H9 (cell line): ENCODE results near the gene SNX32. TPM values are rescaled to one million over a fixed set of nuclear protein-coding genes. Genes with fewer than 3 reads are reported as not detected.

ENCODE experiments used
- DNase-seq: peaks from one replicate; pipeline ENCODE4 v3.0.0-alpha.2; 2017
- H2AFZ ChIP-seq: one replicate; pipeline ENCODE4 v1.6.1; 2013; ENCODE audit warnings: mild to moderate bottlenecking, low read length, control low read depth, moderate library complexity
- H2AK5ac ChIP-seq: 2 replicates; pipeline ENCODE4 v1.6.1; 2013; ENCODE audit warnings: low read length, control low read depth, mixed read lengths; ENCODE audit not compliant: insufficient read length
- H2BK120ac ChIP-seq: one replicate; pipeline ENCODE4 v1.6.1; 2013; ENCODE audit warnings: low read depth, mild to moderate bottlenecking, low read length, control low read depth, inconsistent platforms; ENCODE audit not compliant: poor library complexity, severe bottlenecking
- H2BK12ac ChIP-seq: 2 replicates; pipeline ENCODE4 v1.6.1; 2013; ENCODE audit warnings: low read length, control low read depth, mixed read lengths, low read depth; ENCODE audit not compliant: insufficient read length
- H2BK15ac ChIP-seq: 2 replicates; pipeline ENCODE4 v1.6.1; 2013; ENCODE audit warnings: low read depth, low read length, control low read depth
- H2BK20ac ChIP-seq: one replicate; pipeline ENCODE4 v1.6.1; 2013; ENCODE audit warnings: low read depth, mild to moderate bottlenecking, low read length, control low read depth, inconsistent platforms; ENCODE audit not compliant: poor library complexity, severe bottlenecking
- H2BK5ac ChIP-seq: 2 replicates; pipeline ENCODE4 v1.6.1; 2013; ENCODE audit warnings: low read length, control low read depth, mixed read lengths; ENCODE audit not compliant: insufficient read length
- H3K14ac ChIP-seq: 2 replicates; pipeline ENCODE4 v1.6.1; 2013; ENCODE audit warnings: low read length, control low read depth; ENCODE audit not compliant: insufficient read depth
- H3K18ac ChIP-seq: 2 replicates; pipeline ENCODE4 v1.6.1; 2013; ENCODE audit warnings: low read depth, mild to moderate bottlenecking, mixed read lengths, low read length, control low read depth; ENCODE audit not compliant: insufficient read length
- H3K23ac ChIP-seq: 2 replicates; pipeline ENCODE4 v1.6.1; 2013; ENCODE audit warnings: low read length, control low read depth, mixed read lengths, low read depth; ENCODE audit not compliant: insufficient read length
- H3K23me2 ChIP-seq: 2 replicates; pipeline ENCODE4 v1.6.1; 2013; ENCODE audit warnings: low read depth, mild to moderate bottlenecking, mixed read lengths, low read length, control low read depth; ENCODE audit not compliant: insufficient read length, poor library complexity, severe bottlenecking
- H3K27ac ChIP-seq: 2 replicates; pipeline ENCODE4 v1.5.1; 2013; ENCODE audit warnings: low read length, control low read depth, mixed read lengths, low read depth; ENCODE audit not compliant: insufficient read length
- H3K27me3 ChIP-seq: 2 replicates; pipeline ENCODE4 v1.6.1; 2013; ENCODE audit warnings: low read length, control low read depth, inconsistent platforms; ENCODE audit not compliant: insufficient read depth
- H3K4ac ChIP-seq: 2 replicates; pipeline ENCODE4 v1.6.1; 2013; ENCODE audit warnings: low read depth, mild to moderate bottlenecking, control low read depth, inconsistent platforms, low read length, moderate library complexity
- H3K4me1 ChIP-seq: 2 replicates; pipeline ENCODE4 v1.6.1; 2013; ENCODE audit warnings: low read length, control low read depth, inconsistent platforms; ENCODE audit not compliant: insufficient read depth
- H3K4me2 ChIP-seq: 2 replicates; pipeline ENCODE4 v1.6.1; 2013; ENCODE audit warnings: low read length, control low read depth, mixed read lengths; ENCODE audit not compliant: insufficient read length, insufficient read depth
- H3K56ac ChIP-seq: 2 replicates; pipeline ENCODE4 v1.6.1; 2013; ENCODE audit warnings: low read depth, mild to moderate bottlenecking, mixed read lengths, low read length, control low read depth; ENCODE audit not compliant: insufficient read length
- H3K79me1 ChIP-seq: 2 replicates; pipeline ENCODE4 v1.6.1; 2013; ENCODE audit warnings: low read depth, mild to moderate bottlenecking, moderate library complexity, low read length, control low read depth, inconsistent platforms; ENCODE audit not compliant: insufficient read depth, poor library complexity, severe bottlenecking
- H3K79me2 ChIP-seq: 2 replicates; pipeline ENCODE4 v1.6.1; 2013; ENCODE audit warnings: low read length, control low read depth, inconsistent platforms; ENCODE audit not compliant: insufficient read depth
- H3K9ac ChIP-seq: 2 replicates; pipeline ENCODE4 v1.6.1; 2013; ENCODE audit warnings: low read length, control low read depth, mixed read lengths; ENCODE audit not compliant: insufficient read length; ENCODE audit errors: extremely low read depth
- H3K9me3 ChIP-seq: one replicate; pipeline ENCODE4 v1.6.1; 2013; ENCODE audit warnings: low read depth, low read length, inconsistent platforms; ENCODE audit not compliant: control insufficient read depth
- H3T11ph ChIP-seq: one replicate; pipeline ENCODE4 v1.6.1; 2013; ENCODE audit warnings: mild to moderate bottlenecking, low read length, control low read depth, inconsistent platforms
- H4K20me1 ChIP-seq: one replicate; pipeline ENCODE4 v1.6.1; 2013; ENCODE audit not compliant: control insufficient read depth, insufficient read length, insufficient read depth
- H4K5ac ChIP-seq: 2 replicates; pipeline ENCODE4 v1.6.1; 2013; ENCODE audit warnings: low read depth, mild to moderate bottlenecking, mixed read lengths, low read length, control low read depth; ENCODE audit not compliant: insufficient read length
- H4K8ac ChIP-seq: replicated peaks from 2 replicates; pipeline ENCODE4 v1.6.1; 2013; ENCODE audit warnings: low read length, control low read depth, mixed read lengths, low read depth; ENCODE audit not compliant: insufficient read length
- H4K91ac ChIP-seq: 2 replicates; pipeline ENCODE4 v1.6.1; 2013; ENCODE audit warnings: low read depth, mild to moderate bottlenecking, moderate library complexity, mixed read lengths, low read length, control low read depth; ENCODE audit not compliant: insufficient read length
- H3K27ac Mint-ChIP-seq, 3 experiments: 2 replicates in 2 of 3; 3 replicates in 1 of 3; pipeline ENCODE4 v1.8.0; 2020 to 2021; ENCODE audit warnings: mixed read lengths in 3 of 3, mild to moderate bottlenecking in 1 of 3, moderate library complexity in 1 of 3
- H3K27me3 Mint-ChIP-seq: 2 replicates; pipeline ENCODE4 v1.8.0; 2021; ENCODE audit warnings: low read depth, mild to moderate bottlenecking, moderate library complexity, mixed read lengths
- H3K36me3 Mint-ChIP-seq, 3 experiments: 2 replicates in 2 of 3; 3 replicates in 1 of 3; pipeline ENCODE4 v1.8.0; 2020 to 2021; ENCODE audit warnings: low read depth in 3 of 3, mixed read lengths in 3 of 3; ENCODE audit not compliant: insufficient read depth in 1 of 3
- H3K4me1 Mint-ChIP-seq, 2 experiments: 2 replicates each; pipeline ENCODE4 v1.8.0; 2020; ENCODE audit warnings: mixed read lengths in 2 of 2
- H3K4me3 Mint-ChIP-seq, 2 experiments: 2 replicates in 1 of 2; 3 replicates in 1 of 2; pipeline ENCODE4 v1.8.0; 2020 to 2021; ENCODE audit warnings: mild to moderate bottlenecking in 2 of 2, mixed read lengths in 2 of 2, moderate library complexity in 1 of 2
- H3K9me3 Mint-ChIP-seq, 2 experiments: 2 replicates in 1 of 2; 3 replicates in 1 of 2; pipeline ENCODE4 v1.8.0; 2020; ENCODE audit warnings: mild to moderate bottlenecking in 2 of 2, mixed read lengths in 2 of 2, moderate library complexity in 1 of 2
- CTCF ChIP-seq: fragments of 200-600 bp; sonication (generic); conservative IDR thresholded peaks from 3 replicates; pipeline ENCODE4 v1.8.0; 2021; ENCODE audit warnings: antibody characterized with exemption, mild to moderate bottlenecking
- WGBS: extraction: QIAGEN DNeasy Blood & Tissue Kit; methylation state at CpG from one replicate; pipeline ENCODE4 v1.1.7; 2013; ENCODE audit warnings: missing lambda C conversion rate, low lambda C conversion rate, mixed read lengths; ENCODE audit not compliant: insufficient read length; ENCODE audit errors: extremely low coverage; 5-methylcytosine and 5-hydroxymethylcytosine counted together
- total RNA-seq: library from RNA; stranded (reverse); gene quantifications from 2 replicates; pipeline ENCODE4 v1.2.1, GENCODE V29; 2021

The SNX32 gene
- total RNA-seq, 1 experiment from 2014 or later = 1.2 TPM

- H2BK12ac ChIP-seq = no peak overlapping the region
- no peak for DNase-seq
- H3K27me3 ChIP-seq = no peaks in the 10 kb centered on the region
- no peak overlapping the region for H2BK5ac ChIP-seq
- no peak overlapping the region for H4K91ac ChIP-seq
- no peak overlapping the region for H3K4me2 ChIP-seq
- H3K4me1 ChIP-seq = no peaks in the 10 kb centered on the region
- Mint-ChIP-seq H3K36me3 (peaks cover 24 to 33% (median 25%) of the 10 kb centered on the region in 3 experiments), H3K27ac (no peak overlapping the region; a peak in 1 of 7 replicates), H3K27me3 (peaks cover 17% of the 10 kb centered on the region), H3K4me1 (peaks cover 8 to 14% of the 10 kb centered on the region in 2 experiments), H3K4me3 (no peak overlapping the region; a peak in 1 of 5 replicates), H3K9me3 (peaks cover 3 to 7% of the 10 kb centered on the region in 2 experiments; a peak in 2 of 5 replicates)
- no peak overlapping the region for H3K9ac ChIP-seq
- H3K23ac ChIP-seq = no peak overlapping the region
- H4K5ac ChIP-seq = no peak overlapping the region
- no peak overlapping the region for H2BK15ac ChIP-seq
- no peak overlapping the region for H2AK5ac ChIP-seq
- H3K18ac ChIP-seq = no peak overlapping the region
- no peaks in the 10 kb centered on the region for H3K79me2 ChIP-seq
- no peaks in the 10 kb centered on the region for H3K9me3 ChIP-seq
- no peaks in the 10 kb centered on the region for H3K79me1 ChIP-seq
- TF ChIP-seq CTCF = no peak
- no peak overlapping the region for H2AFZ ChIP-seq
- no peaks in the 10 kb centered on the region for H3K23me2 ChIP-seq
- no peak overlapping the region for H4K8ac ChIP-seq
- H3K14ac ChIP-seq = no peak overlapping the region
- H3K56ac ChIP-seq = no peak overlapping the region
- no peak overlapping the region for H3K27ac ChIP-seq
- no peak overlapping the region for H2BK20ac ChIP-seq
- no peak overlapping the region for H3K4ac ChIP-seq
- no peak overlapping the region for H3T11ph ChIP-seq
- no peak overlapping the region for H2BK120ac ChIP-seq
- no peaks in the 10 kb centered on the region for H4K20me1 ChIP-seq
- WGBS = no CpG with 5 or more reads among the region's 8 CpGs
Measured at GRCh38 chr11:65849366-65849765, 15.6 kb downstream of the SNX32 start.
